ENCODE measurements around the gene AKT1.

The AKT1 gene

GRCh38 chr14:104788873-104789663 lies 6.5 kb downstream of the AKT1 start:
- Histone ChIP-seq H3K9me3 (ENCODE audit: control insufficient read depth, low read length) (no peaks in the 10 kb centered on the region), H3K9ac (no peak overlapping the region), H3K36me3 (ENCODE audit: control insufficient read depth, insufficient read depth, low read length) (no peaks in the 10 kb centered on the region), H3K27me3 (ENCODE audit: control insufficient read depth, insufficient read depth, low read length) (no peaks in the 10 kb centered on the region), H2AFZ (no peak overlapping the region), H3K27ac (no peak overlapping the region), H3K4me3 (ENCODE audit: low read depth, low read length) (no peak overlapping the region), H3K79me2 (peaks cover 58% of the 10 kb centered on the region), H3K4me1 (peaks cover 9% of the 10 kb centered on the region), H3K4me2 (ENCODE audit: low read length) (no peak overlapping the region)
- TF ChIP-seq CTCF (IDR thresholded peaks at IDR 0.05), result no peak

GRCh38 chr14:104788161-104788818 lies 7.3 kb downstream of the AKT1 start:
- peaks cover 1% of the 10 kb centered on the region for H3K4me1 ChIP-seq
- H3K9ac ChIP-seq, result no peak overlapping the region

GRCh38 chr14:104787736-104788135 lies 7.8 kb downstream of the AKT1 start:
- H3K27me3 ChIP-seq (ENCODE audit: control insufficient read depth, insufficient read depth, low read length), result no peaks in the 10 kb centered on the region
- no peaks in the 10 kb centered on the region for H3K9me3 ChIP-seq (ENCODE audit: control insufficient read depth, low read length)
- no peak overlapping the region for H3K27ac ChIP-seq
- no peaks in the 10 kb centered on the region for H3K4me1 ChIP-seq
- H3K9ac ChIP-seq, result no peak overlapping the region
- H2AFZ ChIP-seq, result no peak overlapping the region
- no peak overlapping the region for H3K4me2 ChIP-seq (ENCODE audit: low read length)
- H3K36me3 ChIP-seq (ENCODE audit: control insufficient read depth, insufficient read depth, low read length), result no peaks in the 10 kb centered on the region
- H3K79me2 ChIP-seq, result peaks cover 47% of the 10 kb centered on the region
- no peak overlapping the region for H3K4me3 ChIP-seq (ENCODE audit: low read depth, low read length)
- TF ChIP-seq CTCF (IDR thresholded peaks at IDR 0.05), result no peak

More at GRCh38 chr14:104788161-104788818, 7.3 kb downstream of the AKT1 start:
- peaks cover 53% of the 10 kb centered on the region for H3K79me2 ChIP-seq
- H3K4me2 ChIP-seq (ENCODE audit: low read length), result no peak overlapping the region
- no peaks in the 10 kb centered on the region for H3K36me3 ChIP-seq (ENCODE audit: control insufficient read depth, insufficient read depth, low read length)
- TF ChIP-seq CTCF (IDR thresholded peaks at IDR 0.05), result no peak
- H3K4me3 ChIP-seq (ENCODE audit: low read depth, low read length), result no peak overlapping the region
- no peaks in the 10 kb centered on the region for H3K9me3 ChIP-seq (ENCODE audit: control insufficient read depth, low read length)
- no peaks in the 10 kb centered on the region for H3K27me3 ChIP-seq (ENCODE audit: control insufficient read depth, insufficient read depth, low read length)
- H3K27ac ChIP-seq, result no peak overlapping the region
- H2AFZ ChIP-seq, result no peak overlapping the region

- H3K27me3 ChIP-seq (ENCODE audit: control insufficient read depth, insufficient read depth, low read length), result no peaks in the 10 kb centered on the region
- H3K27ac ChIP-seq, result no peak overlapping the region
- H3K79me2 ChIP-seq, result peaks cover 40% of the 10 kb centered on the region
- H3K36me3 ChIP-seq (ENCODE audit: control insufficient read depth, insufficient read depth, low read length), result no peaks in the 10 kb centered on the region
- no peak overlapping the region for H3K9ac ChIP-seq
- TF ChIP-seq CTCF (IDR thresholded peaks at IDR 0.05), result no peak
- no peaks in the 10 kb centered on the region for H3K9me3 ChIP-seq (ENCODE audit: control insufficient read depth, low read length)
- no peak overlapping the region for H3K4me3 ChIP-seq (ENCODE audit: low read depth, low read length)
- H3K4me2 ChIP-seq (ENCODE audit: low read length), result no peak overlapping the region
- H3K4me1 ChIP-seq, result no peaks in the 10 kb centered on the region
- no peak overlapping the region for H2AFZ ChIP-seq
Measured at GRCh38 chr14:104786726-104787675, 8.5 kb downstream of the AKT1 start.
